ENCODE measurements around the gene DOCK1. TPM values are rescaled to one million over a fixed set of nuclear protein-coding genes. Genes with fewer than 3 reads are reported as not detected.

Gene DOCK1
- total RNA-seq, 1 experiment from 2014 or later = 40.0 TPM

DNA sequence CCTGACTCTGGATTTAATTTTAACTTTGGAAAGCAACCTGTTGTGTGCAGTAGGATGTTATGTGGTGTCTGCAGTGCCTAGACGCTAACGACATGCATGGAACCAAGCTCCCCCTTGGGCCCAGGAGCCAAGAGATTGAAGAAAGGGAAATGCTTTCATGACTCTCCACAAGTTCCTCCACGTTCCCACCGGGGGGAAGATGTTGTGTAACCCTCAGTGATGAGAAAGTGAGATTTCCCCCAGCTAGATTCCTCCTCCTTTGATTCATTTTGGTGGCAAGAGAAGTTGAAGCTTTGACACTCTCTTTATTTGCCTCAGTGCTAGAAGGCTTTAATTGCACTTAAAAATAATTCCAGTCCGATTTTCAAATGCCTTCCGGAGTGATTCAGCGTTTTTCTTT, 449.0 kb downstream of the DOCK1 start:
- Mint-ChIP-seq H3K4me1 (ENCODE audit: insufficient read depth, unreplicated experiment) (no peaks in the 10 kb centered on the region), H3K36me3 (ENCODE audit: insufficient read depth, unreplicated experiment) (peaks cover 25% of the 10 kb centered on the region), H3K27ac (ENCODE audit: low read depth, unreplicated experiment) (no peak overlapping the region), H3K27me3 (ENCODE audit: insufficient read depth, unreplicated experiment) (no peaks in the 10 kb centered on the region), H3K9me3 (ENCODE audit: unreplicated experiment) (no peaks in the 10 kb centered on the region), H3K4me3 (ENCODE audit: unreplicated experiment) (no peak overlapping the region)
- ChIA-PET CTCF (interaction anchor here (1.1 to 1.7 kb wide), 2 partner anchors 21 to 224 kb away, joined by 3 to 9 read pairs; no protein-coding TSS in a partner anchor), POLR2A (no interaction called here)
- no peak for DNase-seq (ENCODE audit: unreplicated experiment)
- intact Hi-C loops (cut with micrococcal nuclease) = no loop called here
- BruUV-seq (replicated peaks) = no TSS peak
- TF ChIP-seq, protein P1, sequence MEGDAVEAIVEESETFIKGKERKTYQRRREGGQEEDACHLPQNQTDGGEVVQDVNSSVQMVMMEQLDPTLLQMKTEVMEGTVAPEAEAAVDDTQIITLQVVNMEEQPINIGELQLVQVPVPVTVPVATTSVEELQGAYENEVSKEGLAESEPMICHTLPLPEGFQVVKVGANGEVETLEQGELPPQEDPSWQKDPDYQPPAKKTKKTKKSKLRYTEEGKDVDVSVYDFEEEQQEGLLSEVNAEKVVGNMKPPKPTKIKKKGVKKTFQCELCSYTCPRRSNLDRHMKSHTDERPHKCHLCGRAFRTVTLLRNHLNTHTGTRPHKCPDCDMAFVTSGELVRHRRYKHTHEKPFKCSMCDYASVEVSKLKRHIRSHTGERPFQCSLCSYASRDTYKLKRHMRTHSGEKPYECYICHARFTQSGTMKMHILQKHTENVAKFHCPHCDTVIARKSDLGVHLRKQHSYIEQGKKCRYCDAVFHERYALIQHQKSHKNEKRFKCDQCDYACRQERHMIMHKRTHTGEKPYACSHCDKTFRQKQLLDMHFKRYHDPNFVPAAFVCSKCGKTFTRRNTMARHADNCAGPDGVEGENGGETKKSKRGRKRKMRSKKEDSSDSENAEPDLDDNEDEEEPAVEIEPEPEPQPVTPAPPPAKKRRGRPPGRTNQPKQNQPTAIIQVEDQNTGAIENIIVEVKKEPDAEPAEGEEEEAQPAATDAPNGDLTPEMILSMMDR (IDR thresholded peaks at IDR 0.05; ENCODE audit: unreplicated experiment) = no peak

DNA sequence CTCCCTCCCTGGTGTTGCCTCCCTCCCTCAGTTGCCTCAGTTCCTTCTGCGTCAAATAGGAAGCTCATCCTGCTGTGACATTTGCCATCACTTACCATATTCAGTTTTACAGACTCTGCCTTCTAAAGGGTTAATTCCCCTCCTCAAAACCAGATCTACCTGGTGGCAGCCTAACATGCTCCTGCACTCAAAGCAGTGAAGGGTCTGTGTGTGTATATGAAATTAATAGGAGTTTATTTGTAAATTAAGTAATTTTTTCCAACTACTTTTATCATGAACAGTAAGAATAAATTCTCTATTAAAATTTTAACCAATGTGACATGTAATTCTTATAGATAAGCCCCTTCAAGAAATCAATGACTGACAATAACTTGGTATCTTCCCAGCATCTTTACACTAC, 449.8 kb downstream of the DOCK1 start:
- TF ChIP-seq, protein P1 (IDR thresholded peaks at IDR 0.05; ENCODE audit: unreplicated experiment) = no peak
- ChIA-PET CTCF (interaction anchor here (1.1 kb wide), 1 partner anchor 22 kb away, joined by 3 read pairs; no protein-coding TSS in a partner anchor), POLR2A (no interaction called here)
- H3K27ac Mint-ChIP-seq (ENCODE audit: low read depth, unreplicated experiment) = no peak overlapping the region
- H3K4me1 Mint-ChIP-seq (ENCODE audit: insufficient read depth, unreplicated experiment) = no peaks in the 10 kb centered on the region
- intact Hi-C loops (cut with micrococcal nuclease) = no loop called here
- H3K27me3 Mint-ChIP-seq (ENCODE audit: insufficient read depth, unreplicated experiment) = no peaks in the 10 kb centered on the region
- H3K4me3 Mint-ChIP-seq (ENCODE audit: unreplicated experiment) = no peak overlapping the region
- BruUV-seq (replicated peaks) = no TSS peak
- no peak for DNase-seq (ENCODE audit: unreplicated experiment)
- peaks cover 25% of the 10 kb centered on the region for H3K36me3 Mint-ChIP-seq (ENCODE audit: insufficient read depth, unreplicated experiment)
- H3K9me3 Mint-ChIP-seq (ENCODE audit: unreplicated experiment) = no peaks in the 10 kb centered on the region

DNA sequence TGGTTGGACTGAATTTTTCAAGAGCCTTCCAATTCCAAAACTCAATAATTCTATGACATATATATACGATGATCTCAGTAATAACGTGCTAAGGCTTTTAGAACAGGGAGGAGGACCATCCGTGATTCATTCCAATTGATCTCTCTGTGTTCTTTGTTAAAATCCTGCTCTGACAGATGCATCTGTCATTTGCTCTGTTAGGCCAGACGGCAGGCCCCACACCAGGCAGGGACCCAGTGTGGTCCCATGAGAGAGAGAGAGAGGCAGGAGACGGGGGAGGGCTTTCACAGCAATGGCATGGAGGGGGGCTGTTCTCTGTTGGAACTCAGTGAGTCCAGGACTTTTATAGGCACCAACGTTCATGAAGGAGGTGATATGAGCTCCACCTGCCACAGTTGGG, 451.1 kb downstream of the DOCK1 start:
- peaks cover 27% of the 10 kb centered on the region for H3K36me3 Mint-ChIP-seq (ENCODE audit: insufficient read depth, unreplicated experiment)
- CTCF ChIA-PET = no interaction called here
- H3K4me3 Mint-ChIP-seq (ENCODE audit: unreplicated experiment) = no peak overlapping the region
- no TSS peak for BruUV-seq (replicated peaks)
- no peaks in the 10 kb centered on the region for H3K9me3 Mint-ChIP-seq (ENCODE audit: unreplicated experiment)
- no peaks in the 10 kb centered on the region for H3K27me3 Mint-ChIP-seq (ENCODE audit: insufficient read depth, unreplicated experiment)
- TF ChIP-seq, protein P1 (IDR thresholded peaks at IDR 0.05; ENCODE audit: unreplicated experiment) = no peak
- intact Hi-C loops (cut with micrococcal nuclease) = no loop called here
- POLR2A ChIA-PET = no interaction called here
- H3K27ac Mint-ChIP-seq (ENCODE audit: low read depth, unreplicated experiment) = no peak overlapping the region
- H3K4me1 Mint-ChIP-seq (ENCODE audit: insufficient read depth, unreplicated experiment) = no peaks in the 10 kb centered on the region
- DNase-seq (ENCODE audit: unreplicated experiment) = no peak

DNA sequence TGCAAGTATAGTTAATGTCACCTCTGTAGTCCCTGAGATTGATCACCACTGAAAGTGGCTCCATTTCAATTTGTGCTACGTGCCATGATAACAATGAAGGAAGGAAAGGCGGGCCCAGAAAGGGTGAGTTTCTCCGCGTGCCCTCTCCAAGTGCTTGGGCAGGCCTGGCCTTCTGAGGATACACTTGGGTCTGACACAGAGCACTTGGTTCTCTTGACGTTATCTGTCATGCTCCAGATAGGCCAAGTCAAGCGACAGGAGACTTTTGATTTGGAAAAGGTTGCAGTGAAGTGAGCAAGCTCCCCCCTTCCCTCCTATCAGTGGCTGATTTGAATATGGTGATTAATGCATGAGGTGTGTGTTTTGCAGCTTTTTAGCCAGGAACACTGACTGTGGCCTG, 452.0 kb downstream of the DOCK1 start:
- POLR2A ChIA-PET = no interaction called here

More for the DNA sequence above, 452.0 kb downstream of the DOCK1 start:
- BruUV-seq (replicated peaks) = no TSS peak
- H3K4me1 Mint-ChIP-seq (ENCODE audit: insufficient read depth, unreplicated experiment) = no peaks in the 10 kb centered on the region
- no peak for DNase-seq (ENCODE audit: unreplicated experiment)
- no peak overlapping the region for H3K4me3 Mint-ChIP-seq (ENCODE audit: unreplicated experiment)
- TF ChIP-seq, protein P1 (IDR thresholded peaks at IDR 0.05; ENCODE audit: unreplicated experiment) = no peak
- no peak overlapping the region for H3K27ac Mint-ChIP-seq (ENCODE audit: low read depth, unreplicated experiment)
- peaks cover 28% of the 10 kb centered on the region for H3K36me3 Mint-ChIP-seq (ENCODE audit: insufficient read depth, unreplicated experiment)
- H3K9me3 Mint-ChIP-seq (ENCODE audit: unreplicated experiment) = no peaks in the 10 kb centered on the region
- H3K27me3 Mint-ChIP-seq (ENCODE audit: insufficient read depth, unreplicated experiment) = no peaks in the 10 kb centered on the region
- intact Hi-C loops (cut with micrococcal nuclease) = no loop called here
- CTCF ChIA-PET = no interaction called here
